ENCODE measurements around the gene TRAF2.
A peak's percentile ranks its signal among the peaks of the same experiment; 100 is the strongest.

TRAF2 gene

GRCh38 chr9:136949817-136950655 is 63.7 kb downstream of the TRAF2 start:
- peak; percentile 93 for DNase-seq

GRCh38 chr9:136950656-136951276 is 64.5 kb downstream of the TRAF2 start:
- no peak for DNase-seq

DNA sequence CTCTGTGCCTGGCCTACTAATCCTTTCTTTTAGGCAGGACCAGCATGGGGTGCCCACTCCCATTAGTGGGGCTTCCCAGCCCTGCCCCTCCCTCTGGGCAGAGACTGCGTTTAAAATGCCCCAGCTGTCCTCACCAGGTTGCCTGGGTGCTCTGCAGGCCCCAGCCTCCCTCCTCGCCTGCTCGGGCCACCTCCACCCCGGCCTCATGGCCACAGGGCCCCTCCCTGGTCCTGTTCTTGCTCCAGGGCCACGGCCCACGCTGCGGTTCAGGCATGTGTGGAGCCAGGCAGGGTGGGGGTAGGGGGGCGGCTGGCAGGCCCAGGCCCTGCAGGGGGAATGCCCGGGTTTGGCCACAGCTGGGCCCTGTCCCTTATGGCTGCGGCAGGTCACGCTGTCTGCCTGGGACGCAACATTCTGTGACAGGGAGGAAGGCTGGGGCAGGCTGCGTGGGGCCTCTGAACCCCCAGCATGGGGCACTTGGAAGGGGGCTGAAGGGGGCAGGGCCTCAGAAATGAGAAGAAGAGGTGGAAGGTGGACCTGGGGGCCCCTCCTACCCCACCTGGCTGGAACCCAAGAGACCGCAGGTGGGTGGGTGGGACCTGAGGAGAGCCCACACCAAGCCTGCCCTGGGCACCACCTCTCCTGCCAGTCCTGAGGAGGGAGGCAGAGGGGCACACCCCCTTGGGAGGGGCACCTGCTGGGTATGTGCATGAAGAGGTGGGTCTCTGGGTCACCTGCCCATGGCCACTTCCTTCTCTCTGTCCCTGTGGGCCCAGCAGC is 65.4 kb downstream of the TRAF2 start, which contains the start of gene LCN12:
TSS of gene LCN12 (plus strand) at position 733 of the 780 bp plus-strand sequence. CDS start 55 bp downstream, outside the sequence.
- DNase-seq, result peak; percentile 20

GRCh38 chr9:136952321-136952850 is 66.1 kb downstream of the TRAF2 start:
- DNase-seq, result no peak

- DNase-seq, result no peak
Observed at GRCh38 chr9:136952876-136953770, 66.8 kb downstream of the TRAF2 start.

- DNase-seq, result no peak
Observed at GRCh38 chr9:136953771-136954269, 67.5 kb downstream of the TRAF2 start.

DNA sequence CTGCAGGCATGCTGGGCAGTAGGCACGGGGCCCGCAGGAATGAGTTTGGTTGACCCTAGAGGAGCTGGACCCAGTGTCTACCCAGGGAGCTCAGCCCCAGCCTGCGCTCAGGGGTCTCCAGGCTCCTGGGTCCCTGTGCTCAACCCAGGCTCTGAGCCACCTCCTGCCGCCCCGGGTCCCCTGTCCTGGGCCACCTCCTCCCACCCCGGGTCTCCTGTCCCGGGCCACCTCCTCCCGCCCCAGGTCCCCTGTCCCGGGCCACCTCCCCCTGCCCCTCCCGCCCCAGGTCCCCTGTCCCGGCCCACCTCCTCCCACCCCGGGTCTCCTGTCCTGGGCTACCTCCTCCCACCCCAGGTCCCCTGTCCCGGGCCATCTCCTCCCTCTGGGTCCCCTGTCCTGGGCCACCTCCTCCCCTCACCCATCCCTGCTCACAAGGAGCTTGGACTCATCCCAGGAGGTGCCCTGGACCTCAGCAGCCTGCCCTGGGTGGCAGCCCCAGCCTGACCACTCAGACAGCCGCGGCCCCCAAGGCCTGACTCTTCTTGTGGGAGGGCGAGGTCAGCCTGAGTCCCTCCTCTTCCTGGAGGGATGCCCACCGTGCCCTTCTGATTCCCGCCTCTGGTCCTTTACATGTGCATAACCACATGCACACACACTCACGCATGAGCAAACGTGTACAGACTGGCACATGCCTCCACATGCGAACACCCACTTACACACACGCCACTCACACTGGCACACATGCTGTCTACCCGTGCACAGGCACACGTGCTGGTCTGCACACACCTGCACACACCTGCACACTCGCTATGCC is 68.2 kb downstream of the TRAF2 start:
- DNase-seq, result no peak

DNA sequence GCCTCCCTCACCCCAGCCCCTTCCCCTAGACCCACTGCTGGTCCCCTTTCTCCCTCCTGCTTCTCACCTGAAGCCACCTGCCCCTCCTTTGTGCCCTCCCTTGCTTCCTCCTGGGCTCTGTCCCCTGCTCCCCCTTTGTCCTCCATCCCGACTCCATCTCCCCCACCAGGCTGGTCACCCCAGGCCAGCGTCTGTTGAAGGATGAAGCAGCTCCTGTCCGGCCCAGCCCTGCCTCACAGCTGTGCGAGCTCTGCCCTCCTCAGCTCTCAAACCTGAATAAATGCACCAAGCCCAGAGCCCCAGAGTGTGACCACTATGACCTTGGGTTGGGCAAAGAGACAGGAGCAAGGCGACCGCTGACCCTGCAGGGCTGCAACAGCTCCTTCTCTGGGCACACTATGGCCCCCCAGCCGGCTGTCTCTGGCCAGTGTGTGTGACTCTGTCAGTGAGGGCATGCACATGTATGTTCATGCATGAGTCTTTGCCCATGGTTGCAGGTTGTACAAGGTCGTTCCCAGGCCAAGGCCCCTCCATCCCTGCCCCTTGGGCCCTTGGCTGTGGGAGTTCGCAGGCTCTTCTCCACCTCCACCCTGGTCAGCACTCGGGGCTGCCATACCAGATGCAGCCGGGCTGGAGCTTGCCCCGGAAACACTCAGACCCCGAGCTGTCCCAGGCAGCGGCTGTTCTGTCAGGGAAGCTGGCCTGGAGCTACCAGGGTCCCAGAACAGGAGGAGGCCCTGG is 69.1 kb downstream of the TRAF2 start:
- DNase-seq, result no peak

GRCh38 chr9:136955943-136956335 is 69.6 kb downstream of the TRAF2 start:
- DNase-seq, result no peak

DNA sequence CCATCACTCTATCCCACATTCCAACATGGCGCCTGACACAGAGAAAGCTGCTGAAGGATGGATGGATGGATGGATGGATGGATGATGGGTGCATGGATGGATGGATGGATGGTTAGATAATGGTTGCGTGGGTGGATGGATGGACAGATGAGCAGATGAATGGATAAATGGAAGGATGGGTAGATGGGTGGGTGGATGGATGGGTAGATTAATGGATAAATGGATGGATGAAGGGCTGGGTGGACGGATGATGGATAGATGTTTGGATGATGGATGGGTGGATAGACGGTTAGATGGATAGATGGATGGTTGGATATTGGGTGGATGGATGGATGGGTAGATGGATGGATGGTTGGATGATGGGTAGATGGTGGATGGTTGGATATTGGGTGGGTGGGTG is 70.3 kb downstream of the TRAF2 start:
- DNase-seq, result no peak

GRCh38 chr9:136957461-136957860 is 71.1 kb downstream of the TRAF2 start:
- no peak for DNase-seq

DNA sequence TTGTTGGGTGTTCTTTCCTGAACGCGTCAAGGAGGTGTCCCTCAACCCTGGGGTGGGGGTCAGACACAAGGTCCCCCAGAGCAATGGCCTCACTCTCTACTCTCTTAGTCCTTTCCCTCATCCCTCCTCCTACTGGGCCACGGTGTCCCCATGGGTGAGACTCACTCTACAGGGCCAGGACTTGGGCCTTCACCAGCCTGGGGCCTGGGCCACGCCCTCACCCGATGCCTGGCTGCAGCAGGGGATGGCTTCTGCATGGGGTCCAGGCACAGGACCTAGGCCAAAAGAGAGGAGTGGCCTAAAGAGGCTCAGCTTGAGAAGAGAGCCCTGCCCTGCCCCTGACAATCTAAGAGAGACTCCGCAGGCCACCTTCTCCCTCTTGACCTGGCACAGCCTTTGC is 71.6 kb downstream of the TRAF2 start:
- DNase-seq, result no peak

DNA sequence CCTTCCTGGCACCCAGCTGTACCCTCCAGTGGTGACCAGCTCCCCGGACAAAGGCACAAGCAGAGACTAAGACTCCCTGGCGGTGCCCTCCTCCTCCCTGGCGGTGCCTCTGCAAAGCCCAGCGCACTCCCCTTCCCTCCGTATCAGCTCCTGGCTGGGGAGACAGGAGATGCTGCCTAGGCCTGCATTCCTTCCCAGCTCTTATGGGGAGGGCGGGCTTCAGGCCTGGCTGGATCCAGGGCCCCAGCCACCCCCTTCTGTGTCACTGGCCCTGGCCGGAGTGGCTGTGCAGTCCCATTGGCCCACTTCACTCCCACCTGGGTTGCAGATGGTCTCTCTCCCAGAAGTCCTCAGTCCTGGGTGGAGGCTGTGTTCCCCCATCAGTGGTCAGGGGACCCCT is 72.2 kb downstream of the TRAF2 start:
- DNase-seq, result no peak

GRCh38 chr9:136958898-136959850 is 72.9 kb downstream of the TRAF2 start:
- DNase-seq, result no peak

DNA sequence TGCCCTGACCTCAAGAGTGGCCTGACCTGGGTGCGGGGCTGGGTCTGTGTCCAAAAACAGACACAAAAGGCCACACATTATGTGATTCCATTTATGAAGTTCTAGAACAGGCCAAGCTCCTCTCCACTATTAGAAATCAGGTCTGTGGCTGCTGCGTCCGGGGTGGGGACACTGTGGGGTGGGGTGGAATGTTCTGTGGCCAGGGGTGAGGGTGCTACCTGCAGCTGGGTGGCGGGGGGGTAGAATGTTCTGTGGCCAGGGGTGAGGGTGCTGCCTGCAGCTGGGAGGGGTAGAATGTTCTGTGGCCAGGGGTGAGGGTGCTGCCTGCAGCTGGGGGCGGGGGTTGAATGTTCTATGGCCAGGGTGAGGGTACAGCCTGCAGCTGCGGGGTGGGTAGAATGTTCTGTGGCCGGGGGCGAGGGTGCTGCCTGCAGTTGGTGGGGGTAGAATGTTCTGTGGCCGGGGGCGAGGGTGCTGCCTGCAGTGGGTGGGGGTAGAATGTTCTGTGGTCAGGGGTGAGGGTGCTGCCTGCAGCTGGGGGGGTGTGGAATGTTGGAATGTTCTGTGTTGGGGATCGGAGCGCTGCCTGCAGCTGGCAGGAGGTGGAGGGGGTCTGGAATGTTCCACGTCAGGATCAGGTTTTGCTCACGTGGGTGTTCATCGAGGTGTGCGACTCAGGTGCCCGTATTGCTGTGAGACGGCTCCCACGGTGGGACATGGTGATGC is 74.1 kb downstream of the TRAF2 start:
- no peak for DNase-seq

GRCh38 chr9:136960938-136961275 is 74.6 kb downstream of the TRAF2 start:
- DNase-seq, result no peak

DNA sequence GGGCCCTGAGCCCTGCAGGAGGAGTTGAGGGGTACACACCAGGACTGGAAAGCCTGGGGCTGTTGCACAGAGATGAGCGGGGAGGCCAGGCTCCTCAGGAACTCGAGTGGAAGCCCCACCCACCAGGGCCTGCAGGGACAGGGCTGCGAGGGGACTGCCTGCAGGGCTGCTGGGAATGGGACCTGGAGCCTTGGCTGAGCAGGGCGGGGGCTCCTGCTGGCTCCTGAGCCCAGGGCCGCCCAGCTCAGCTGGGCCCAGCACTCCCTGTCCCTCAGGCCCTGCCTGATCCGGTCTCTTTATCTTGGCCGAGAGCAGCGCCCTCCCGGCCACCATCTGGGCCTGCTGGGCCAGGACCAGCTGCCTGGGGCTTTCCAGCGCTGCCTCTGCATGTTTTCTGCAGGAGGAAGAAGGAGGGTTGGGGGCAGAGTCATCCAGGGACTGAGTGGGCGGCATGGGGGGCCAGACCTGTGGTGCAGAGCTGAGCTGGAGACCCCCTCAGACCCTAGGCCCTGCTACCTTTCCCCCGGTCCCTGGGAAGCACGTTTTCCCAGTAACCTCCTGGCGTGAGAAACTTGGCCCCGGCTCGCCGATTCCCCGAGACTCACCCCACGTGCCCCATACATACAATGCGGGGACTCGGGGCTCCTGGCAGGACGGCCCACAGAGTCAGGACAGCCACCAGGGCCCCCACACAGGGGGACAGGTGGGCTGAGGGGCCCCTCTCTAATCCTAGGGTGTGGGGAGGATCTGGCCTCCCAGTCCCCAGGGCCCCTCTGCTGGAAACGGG is 75.2 kb downstream of the TRAF2 start:
- DNase-seq, result no peak

- DNase-seq, result no peak
Observed at GRCh38 chr9:136962163-136962562, 75.8 kb downstream of the TRAF2 start.
